SU-DHL-6 (cell line): ENCODE data around the gene GDF7.

ENCODE experiments used
- H2AFZ ChIP-seq: fragments of 200-600 bp; sonication (generic); 2 replicates; pipeline ENCODE4 v1.6.1; 2014; ENCODE audit warnings: low read depth, mild to moderate bottlenecking, moderate library complexity, mixed read lengths, antibody characterized with exemption, low read length; ENCODE audit not compliant: severe bottlenecking
- H3F3A ChIP-seq: fragments of 200-600 bp; shearing (Covaris generic); 2 replicates; pipeline ENCODE4 v1.6.0; 2016; ENCODE audit warnings: antibody characterized with exemption, mild to moderate bottlenecking; ENCODE audit not compliant: insufficient read depth
- H3K27ac ChIP-seq: fragments of 200-600 bp; sonication (generic); 2 replicates; pipeline ENCODE4 v1.5.1; 2016; ENCODE audit warnings: low read depth, mild to moderate bottlenecking, low read length, moderate library complexity, mixed read lengths
- H3K27me3 ChIP-seq: fragments of 200-600 bp; sonication (generic), shearing (Covaris generic); 2 replicates; pipeline ENCODE4 v1.6.0; 2014; ENCODE audit warnings: mild to moderate bottlenecking, low read length
- H3K36me3 ChIP-seq: fragments of 200-600 bp; sonication (generic); 2 replicates; pipeline ENCODE4 v1.6.1; 2014; ENCODE audit warnings: mild to moderate bottlenecking, low read length, mixed read lengths
- H3K4me2 ChIP-seq: fragments of 300-600, 200-600 bp; shearing (Covaris generic), sonication (generic); 2 replicates; pipeline ENCODE4 v1.6.0; 2014; ENCODE audit warnings: low read length, low read depth, mild to moderate bottlenecking; ENCODE audit not compliant: poor library complexity, severe bottlenecking
- H3K4me3 ChIP-seq: fragments of 200-600 bp; sonication (generic); 2 replicates; pipeline ENCODE4 v1.5.1; 2014; ENCODE audit warnings: antibody characterized with exemption, low read length, mild to moderate bottlenecking, mixed read lengths; ENCODE audit not compliant: insufficient read depth, poor library complexity, severe bottlenecking
- H3K79me2 ChIP-seq: fragments of 200-600 bp; sonication (generic); 2 replicates; pipeline ENCODE4 v1.6.1; 2014; ENCODE audit warnings: mild to moderate bottlenecking, low read length, moderate library complexity; ENCODE audit not compliant: insufficient read depth
- H3K9ac ChIP-seq: fragments of 200-600 bp; sonication (generic); 2 replicates; pipeline ENCODE4 v1.7.0; 2014; ENCODE audit warnings: mild to moderate bottlenecking, low read length
- H3K9me2 ChIP-seq: fragments of 200-600 bp; sonication (generic); replicated peaks from 2 replicates; pipeline ENCODE4 v1.6.1; 2014; ENCODE audit warnings: low read length; ENCODE audit not compliant: insufficient read depth
- H3K9me3 ChIP-seq: fragments of 200-600 bp; sonication (generic); 2 replicates; pipeline ENCODE4 v1.6.1; 2014; ENCODE audit warnings: low read length, mixed read lengths; ENCODE audit not compliant: insufficient read depth
- H4K20me1 ChIP-seq: fragments of 200-600 bp; sonication (generic); 2 replicates; pipeline ENCODE4 v1.6.1; 2014; ENCODE audit warnings: low read depth, mild to moderate bottlenecking, antibody characterized with exemption, low read length, moderate library complexity, mixed read lengths
- CTCF ChIP-seq: fragments of 200-600 bp; sonication (generic); IDR thresholded peaks from one replicate; pipeline ENCODE4 v1.5.1; 2017; ENCODE audit warnings: antibody characterized with exemption, mild to moderate bottlenecking, low read length, moderate library complexity; ENCODE audit not compliant: insufficient read depth, poor library complexity, severe bottlenecking
- EZH2phosphoT487 ChIP-seq: fragments of 200-600 bp; sonication (generic), shearing (Covaris generic); conservative IDR thresholded peaks from 2 replicates; pipeline ENCODE4 v1.6.1; 2018; ENCODE audit warnings: mild to moderate bottlenecking, antibody characterized with exemption, low read length, moderate library complexity, mixed read lengths

Gene GDF7

GRCh38 chr2:20629181-20629580 lies 37.8 kb upstream of the GDF7 start:
- Histone ChIP-seq H3F3A (no peaks in the 10 kb centered on the region), H3K9me2 (no peaks in the 10 kb centered on the region), H3K9ac (no peak overlapping the region), H3K9me3 (no peaks in the 10 kb centered on the region), H3K4me3 (no peak overlapping the region), H3K4me2 (no peak overlapping the region), H3K79me2 (no peaks in the 10 kb centered on the region), H3K36me3 (no peaks in the 10 kb centered on the region), H2AFZ (no peak overlapping the region), H3K27ac (no peak overlapping the region), H4K20me1 (no peaks in the 10 kb centered on the region), H3K27me3 (no peaks in the 10 kb centered on the region)
- TF ChIP-seq CTCF (no peak), EZH2phosphoT487 (no peak)

GRCh38 chr2:20629581-20630171 lies 37.3 kb upstream of the GDF7 start:
- H3K4me2 ChIP-seq, result no peak overlapping the region
- H3K79me2 ChIP-seq, result no peaks in the 10 kb centered on the region
- no peaks in the 10 kb centered on the region for H3K9me3 ChIP-seq
- no peaks in the 10 kb centered on the region for H3F3A ChIP-seq
- H3K9me2 ChIP-seq, result no peaks in the 10 kb centered on the region
- H3K27me3 ChIP-seq, result no peaks in the 10 kb centered on the region
- H3K36me3 ChIP-seq, result no peaks in the 10 kb centered on the region
- H3K9ac ChIP-seq, result no peak overlapping the region
- no peaks in the 10 kb centered on the region for H4K20me1 ChIP-seq
- H3K27ac ChIP-seq, result no peak overlapping the region
- H2AFZ ChIP-seq, result no peak overlapping the region
- H3K4me3 ChIP-seq, result no peak overlapping the region
- no peak for TF ChIP-seq EZH2phosphoT487
- TF ChIP-seq CTCF, result no peak

- Histone ChIP-seq H3K4me2 (no peak overlapping the region), H3K9me2 (no peaks in the 10 kb centered on the region), H3K27me3 (no peaks in the 10 kb centered on the region), H3K9me3 (no peaks in the 10 kb centered on the region), H3K4me3 (no peak overlapping the region), H3K79me2 (no peaks in the 10 kb centered on the region), H3K9ac (no peak overlapping the region), H3K36me3 (no peaks in the 10 kb centered on the region), H3F3A (no peaks in the 10 kb centered on the region), H3K27ac (no peak overlapping the region), H4K20me1 (no peaks in the 10 kb centered on the region), H2AFZ (no peak overlapping the region)
- TF ChIP-seq EZH2phosphoT487 (no peak), CTCF (no peak)
These were observed 36.0 kb upstream of the GDF7 start for GRCh38 chr2:20630967-20631366.
